ENCODE measurements around the gene MFF.
A peak's percentile ranks its signal among the peaks of the same experiment; 100 is the strongest.
"Not testable (repeated sequence)": the region's sequence is repeated elsewhere in the genome, so short reads cannot be mapped to it uniquely, and the experiment has no call there.

The MFF gene

DNA sequence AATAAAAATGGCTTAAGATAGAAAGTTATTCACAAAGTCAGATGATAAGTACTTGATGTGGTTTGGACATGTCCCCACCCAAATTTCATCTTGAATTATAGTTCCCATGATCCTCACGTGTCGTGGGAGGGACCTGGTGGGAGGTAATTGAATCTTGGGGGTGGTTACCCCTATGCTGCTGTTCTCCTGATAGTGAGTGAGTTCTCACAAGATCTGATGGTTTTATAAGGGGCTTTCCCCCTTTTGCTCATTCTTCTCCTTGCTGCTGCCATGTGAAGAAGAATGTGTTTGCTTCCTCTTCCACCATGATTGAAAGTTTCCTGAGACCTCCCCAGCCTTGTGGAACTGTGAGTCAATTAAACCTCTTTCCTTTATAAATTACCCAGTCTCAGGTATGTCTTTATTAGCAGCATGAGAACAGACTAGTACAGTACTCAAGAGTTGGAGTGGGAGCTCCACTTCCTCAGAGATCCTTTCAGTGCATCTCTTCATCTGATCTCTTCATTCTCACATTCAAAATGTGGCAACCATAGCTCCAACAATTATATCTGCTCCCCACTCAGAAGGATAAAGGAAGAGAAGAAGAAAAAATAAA is 57.3 kb downstream of the MFF start:
- DNase-seq = peak; percentile 33

DNA sequence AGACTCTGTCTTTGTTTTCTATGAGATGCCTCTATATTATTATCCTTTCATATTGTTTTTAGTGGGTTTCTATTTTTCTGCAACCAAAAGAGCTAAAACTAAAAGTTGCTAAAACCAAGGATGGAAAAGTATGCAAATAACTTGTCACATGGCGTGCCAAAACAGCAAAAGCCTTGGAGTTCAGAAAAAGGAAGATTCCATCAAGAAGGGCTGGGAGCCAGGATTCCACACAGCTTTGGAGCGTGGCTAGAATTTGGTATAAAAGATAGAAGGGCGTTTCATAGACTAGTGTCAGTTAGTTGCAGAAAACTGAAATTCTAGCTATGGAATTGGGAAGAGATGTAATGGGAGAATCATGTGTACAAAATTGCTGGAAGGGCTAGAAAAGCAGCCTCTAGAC is 58.6 kb downstream of the MFF start:
- no peak for DNase-seq

DNA sequence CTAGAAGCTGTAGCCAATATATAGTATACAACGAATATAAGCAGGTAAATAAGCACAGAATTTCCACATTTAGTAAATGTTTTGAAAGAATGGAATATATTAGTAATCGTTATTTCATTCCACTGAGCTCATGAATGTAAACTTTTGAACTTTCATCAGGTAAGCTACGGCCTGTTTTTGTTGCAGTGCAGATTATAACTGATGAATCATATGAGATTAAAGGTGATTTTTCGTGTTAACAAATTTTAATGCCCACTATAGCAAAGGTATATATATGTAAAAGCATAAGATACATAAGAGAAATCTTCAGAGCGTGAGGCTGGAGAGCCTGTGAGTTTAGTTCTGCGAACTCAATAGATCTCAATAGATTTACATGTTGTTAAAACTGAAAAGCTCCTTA is 61.6 kb downstream of the MFF start:
- DNase-seq = no peak

DNA sequence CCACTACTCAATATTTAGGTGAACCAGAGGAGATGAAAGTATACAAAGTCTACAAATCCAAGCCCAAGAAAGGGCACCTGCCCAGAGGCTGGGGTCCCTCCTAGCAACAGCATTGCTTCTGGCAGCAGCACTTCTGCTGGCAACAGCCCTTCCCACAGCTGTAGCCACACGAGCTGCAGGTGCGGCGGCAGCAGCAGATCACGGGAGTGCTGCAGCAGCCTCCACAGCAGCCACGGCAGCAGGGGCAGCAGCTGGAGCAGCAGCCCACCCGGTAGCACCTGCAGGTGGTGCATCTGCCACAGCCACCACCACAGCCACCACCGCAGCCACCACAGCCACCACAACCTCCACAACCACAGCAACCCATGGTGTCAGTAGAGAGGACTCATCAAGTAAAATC is 62.5 kb downstream of the MFF start, which contains the start of gene SCYGR1:
SCYGR1 (minus strand) TSS at position 367 of the 400 bp plus-strand sequence; CDS start at position 367, 0 bp downstream.
- DNase-seq = not testable (repeated sequence)

DNA sequence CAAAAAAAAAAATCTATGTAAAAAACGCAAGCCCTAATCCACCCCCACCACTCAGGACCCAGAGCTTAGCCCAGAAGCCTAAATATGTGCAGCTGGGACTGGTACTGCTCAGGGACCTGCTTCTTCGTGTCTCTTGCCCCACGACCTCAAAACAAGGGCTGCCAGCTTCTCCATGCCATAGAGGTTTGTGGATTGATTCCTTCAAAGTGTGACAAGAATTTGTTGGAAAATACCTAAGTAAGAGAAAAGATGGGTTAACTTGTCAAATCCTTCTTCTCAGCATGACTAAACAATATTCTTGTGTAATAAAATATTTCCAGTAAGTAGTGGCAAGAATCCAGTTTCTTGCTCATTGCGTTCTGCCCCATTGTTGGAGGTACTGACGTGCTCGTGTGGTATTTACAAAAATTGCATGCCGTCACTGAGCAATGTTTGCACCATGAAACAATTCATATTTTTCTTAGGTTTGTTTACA is 63.5 kb downstream of the MFF start:
- DNase-seq = no peak

DNA sequence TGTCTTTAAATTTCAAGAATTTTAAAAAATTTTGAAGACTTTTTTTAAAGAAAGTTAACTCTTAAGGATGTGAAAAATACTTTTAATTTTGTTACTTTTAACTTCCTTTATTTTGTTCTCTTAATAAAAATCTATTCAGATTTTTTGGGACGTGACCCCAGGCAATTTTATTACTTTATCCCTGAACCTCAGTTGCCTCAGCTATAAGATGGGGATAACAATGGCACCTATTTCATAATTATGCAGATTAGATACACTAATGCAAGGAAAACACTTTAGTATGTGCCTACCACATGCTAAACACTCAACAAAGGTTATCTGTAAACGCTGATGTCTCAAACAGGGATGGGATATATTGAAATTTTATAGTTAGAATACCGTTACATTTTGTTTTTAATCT is 64.2 kb downstream of the MFF start:
- no peak for DNase-seq

DNA sequence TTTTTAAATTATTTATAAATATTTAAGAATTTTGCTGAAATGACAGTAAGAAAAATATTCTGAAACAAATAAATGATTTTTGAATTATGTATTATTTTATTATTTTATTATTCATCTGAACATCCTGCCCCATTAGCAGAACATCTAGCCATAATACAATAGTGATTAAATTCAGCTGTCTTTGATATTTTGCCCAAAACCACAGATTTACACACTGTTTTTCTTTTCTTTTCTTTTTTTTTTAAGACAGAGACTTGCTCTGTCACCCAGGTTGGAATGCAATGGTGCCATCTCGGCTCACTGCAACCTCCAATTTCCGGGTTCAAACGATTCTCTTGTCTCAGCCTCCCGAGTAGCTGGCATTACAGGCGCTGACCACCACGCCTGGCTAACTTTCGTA is 64.6 kb downstream of the MFF start:
- DNase-seq = no peak

DNA sequence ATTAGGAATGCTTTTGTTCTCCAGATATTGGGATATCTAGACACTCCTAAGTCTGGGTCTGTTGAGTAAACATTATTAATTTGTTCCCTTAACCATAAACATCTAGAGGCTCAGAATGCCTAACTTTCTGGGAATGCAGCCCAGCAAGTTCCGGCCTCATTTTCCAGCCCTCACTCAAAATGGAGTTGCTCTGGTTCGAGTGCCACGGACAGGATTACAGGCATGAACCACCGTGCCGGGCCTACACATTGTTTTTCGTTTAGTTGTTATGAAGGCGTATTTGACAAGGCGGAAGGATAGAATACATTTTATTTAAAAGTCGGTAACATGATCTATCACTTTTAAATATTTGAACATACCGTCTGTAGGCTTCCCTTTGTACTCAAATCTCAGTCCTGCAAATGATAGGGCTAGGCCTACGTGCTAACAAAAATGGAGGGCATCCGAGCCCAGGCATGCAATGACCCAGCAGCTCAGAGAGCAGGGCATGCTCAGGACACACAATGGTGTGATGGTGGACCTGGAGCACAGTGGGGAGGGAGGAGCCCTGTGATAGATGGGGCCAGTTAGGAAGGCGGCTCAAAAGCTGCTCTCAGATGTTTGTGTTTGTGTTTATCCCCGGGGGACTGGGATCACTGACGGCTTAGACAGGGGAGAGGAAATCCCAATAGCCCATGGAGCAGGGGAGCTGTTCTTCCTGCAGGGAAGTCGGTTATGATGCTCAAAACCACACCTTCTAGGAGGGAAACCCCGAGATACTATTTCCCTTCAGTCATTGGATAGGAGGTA is 65.6 kb downstream of the MFF start:
- no peak for DNase-seq

DNA sequence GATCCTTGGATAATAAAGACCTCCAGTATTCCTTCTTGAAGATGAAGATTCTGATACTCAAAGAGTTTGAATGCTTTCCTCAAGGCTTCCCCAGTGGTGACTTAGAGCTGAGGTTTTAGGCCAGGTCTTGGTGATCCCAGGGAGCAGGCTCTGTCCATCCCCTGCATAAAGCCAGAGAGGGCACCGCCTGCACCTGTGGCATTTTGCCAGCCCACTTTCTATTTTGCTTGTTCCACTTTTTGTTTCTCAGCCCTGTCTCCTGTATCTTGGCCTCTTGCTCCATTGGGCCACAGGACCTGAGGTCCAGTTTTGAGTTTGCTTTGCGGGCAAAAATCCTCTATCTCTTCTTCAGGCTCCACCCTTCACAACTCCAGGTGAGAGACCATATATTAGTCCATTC is 69.3 kb downstream of the MFF start:
- DNase-seq = no peak

DNA sequence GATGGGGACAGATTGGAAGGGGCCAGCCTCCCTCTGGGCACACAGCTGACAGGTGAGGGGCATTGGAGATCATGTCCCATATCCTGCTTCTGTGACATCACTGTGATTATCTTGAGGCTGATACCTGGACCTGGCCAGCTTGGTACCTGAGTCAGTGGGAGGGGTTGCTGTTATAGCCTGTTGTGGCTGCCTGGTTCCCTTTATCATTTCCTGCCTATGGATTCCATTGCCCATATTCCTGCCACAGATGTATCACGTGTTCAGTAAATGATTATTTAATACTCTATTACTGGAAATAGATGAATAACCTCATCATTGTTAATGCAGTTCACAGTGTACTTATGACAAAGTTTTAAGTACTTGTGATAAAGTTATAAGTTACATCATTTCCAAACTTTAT is 70.5 kb downstream of the MFF start:
- no peak for DNase-seq

DNA sequence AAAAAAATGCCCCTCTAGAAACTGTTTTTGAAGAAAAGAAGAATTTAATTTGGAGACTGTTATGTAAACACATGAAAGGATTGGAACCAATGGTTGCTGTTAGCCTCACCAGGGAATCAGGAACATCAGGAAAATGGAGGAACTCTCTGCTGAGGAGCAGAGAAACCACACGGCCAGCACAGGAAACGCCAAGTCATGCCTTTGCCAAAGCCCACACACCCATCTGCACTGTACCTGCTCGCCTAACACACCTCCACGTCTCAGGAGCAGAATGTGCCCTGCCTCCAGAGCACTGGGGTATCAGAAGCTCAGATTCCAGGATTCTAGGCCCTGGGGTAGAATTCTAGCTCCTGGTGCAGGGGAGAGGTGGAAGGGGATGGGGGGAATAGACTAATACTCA is 72.5 kb downstream of the MFF start:
- no peak for DNase-seq

DNA sequence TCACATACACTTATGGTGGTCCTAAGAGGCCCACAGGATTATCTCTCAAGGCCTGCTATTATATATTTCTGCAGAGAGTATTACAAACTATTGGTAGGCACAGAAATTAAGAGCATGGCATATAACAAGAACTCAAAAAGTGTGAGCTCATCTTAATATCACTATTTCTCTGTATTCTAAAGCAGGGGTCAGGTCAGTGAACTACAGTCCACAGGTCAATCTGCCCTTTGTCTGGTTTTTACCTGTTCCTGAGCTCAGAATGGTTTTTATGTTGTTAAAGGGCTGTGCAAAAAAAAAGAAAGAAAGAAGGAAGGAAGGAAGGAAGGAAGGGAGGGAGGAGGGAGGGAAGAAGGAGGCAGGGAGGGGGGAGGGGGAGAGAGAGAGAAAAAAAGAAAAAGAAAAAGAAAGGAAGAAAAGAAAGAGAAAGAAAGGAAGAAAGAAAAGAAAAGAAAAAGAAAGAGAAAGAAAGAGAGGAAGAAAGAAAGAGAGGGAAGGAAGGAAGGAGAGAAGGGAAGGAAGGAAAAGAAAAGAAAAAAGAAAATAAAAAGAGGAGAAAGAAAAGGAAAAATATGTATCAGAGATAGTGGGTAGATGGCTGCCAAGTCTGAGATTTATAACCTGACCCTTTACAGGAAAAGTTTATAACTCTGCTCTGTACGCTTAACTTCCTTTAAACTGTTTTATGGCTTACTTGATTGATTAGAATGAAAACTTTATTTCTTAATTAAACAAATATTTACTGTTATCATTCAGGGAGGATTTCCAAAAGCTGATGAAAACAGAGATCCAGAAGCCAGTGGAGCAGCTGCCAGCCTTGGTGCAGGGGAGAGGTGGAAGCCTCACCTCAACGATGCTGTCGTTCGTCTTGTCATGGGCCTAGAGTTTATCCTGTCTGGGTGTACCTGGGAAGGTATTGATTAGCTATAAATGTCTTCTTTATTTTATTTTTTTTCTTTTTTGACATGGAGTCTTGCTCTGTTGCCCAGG is 73.9 kb downstream of the MFF start:
- no peak for DNase-seq

DNA sequence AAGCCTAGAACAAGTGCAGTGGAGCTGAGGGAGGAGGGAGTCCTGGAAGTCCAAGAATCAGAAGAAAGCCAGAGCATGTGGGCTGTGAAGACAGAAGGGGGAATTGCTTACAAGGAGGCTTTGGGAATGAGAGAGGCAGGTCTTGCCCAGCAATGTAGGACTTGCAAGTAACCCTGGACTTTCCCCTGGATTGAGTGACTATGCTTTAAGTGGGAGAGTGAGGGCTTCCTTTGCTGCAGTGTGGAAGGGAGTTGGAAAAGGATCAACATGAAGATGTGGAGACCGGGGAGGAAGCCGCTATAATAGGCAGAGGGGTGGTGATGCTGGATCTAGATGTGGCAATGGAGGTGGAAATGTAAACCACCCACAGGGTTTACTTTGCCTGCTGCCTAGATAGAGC is 76.5 kb downstream of the MFF start:
- DNase-seq = no peak

DNA sequence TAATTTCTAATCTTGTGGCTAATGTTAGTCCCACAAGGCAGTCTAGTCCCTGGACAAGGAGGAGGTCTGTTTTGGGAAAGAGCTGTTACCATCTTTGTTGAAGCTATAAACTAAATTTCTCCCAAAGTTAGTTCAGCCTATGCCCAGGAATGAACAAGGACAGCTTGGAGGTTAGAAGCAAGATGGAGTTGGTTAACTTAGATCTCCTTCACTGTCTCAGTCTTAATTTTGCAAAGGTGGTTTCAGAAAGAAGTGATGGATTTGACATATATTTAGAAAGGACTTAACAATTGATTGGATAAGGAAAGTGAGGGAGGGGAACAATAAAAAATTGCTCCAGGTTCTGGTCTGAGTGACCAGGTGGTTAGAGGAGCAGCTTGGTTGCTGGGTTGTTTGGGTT is 77.3 kb downstream of the MFF start:
- no peak for DNase-seq

DNA sequence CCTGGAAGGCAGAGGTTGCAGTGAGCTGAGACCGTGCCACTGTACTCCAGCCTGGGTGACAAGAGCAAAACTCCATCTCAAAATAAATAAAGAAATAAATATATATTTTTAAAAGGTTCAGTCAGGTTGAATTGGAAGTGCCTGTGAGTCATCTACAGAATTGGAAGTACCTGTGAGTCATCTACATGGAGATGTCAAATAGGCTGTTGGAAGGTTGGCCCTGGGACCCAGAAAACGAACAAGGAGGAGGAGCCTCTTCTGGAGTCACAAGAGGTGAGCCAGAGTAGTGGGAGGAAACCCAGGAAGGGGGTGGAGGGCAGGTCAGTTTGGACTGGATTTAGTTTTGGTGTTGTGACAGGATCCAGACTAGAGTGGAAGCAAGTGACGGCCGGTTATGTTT is 77.9 kb downstream of the MFF start:
- DNase-seq = peak; percentile 13

DNA sequence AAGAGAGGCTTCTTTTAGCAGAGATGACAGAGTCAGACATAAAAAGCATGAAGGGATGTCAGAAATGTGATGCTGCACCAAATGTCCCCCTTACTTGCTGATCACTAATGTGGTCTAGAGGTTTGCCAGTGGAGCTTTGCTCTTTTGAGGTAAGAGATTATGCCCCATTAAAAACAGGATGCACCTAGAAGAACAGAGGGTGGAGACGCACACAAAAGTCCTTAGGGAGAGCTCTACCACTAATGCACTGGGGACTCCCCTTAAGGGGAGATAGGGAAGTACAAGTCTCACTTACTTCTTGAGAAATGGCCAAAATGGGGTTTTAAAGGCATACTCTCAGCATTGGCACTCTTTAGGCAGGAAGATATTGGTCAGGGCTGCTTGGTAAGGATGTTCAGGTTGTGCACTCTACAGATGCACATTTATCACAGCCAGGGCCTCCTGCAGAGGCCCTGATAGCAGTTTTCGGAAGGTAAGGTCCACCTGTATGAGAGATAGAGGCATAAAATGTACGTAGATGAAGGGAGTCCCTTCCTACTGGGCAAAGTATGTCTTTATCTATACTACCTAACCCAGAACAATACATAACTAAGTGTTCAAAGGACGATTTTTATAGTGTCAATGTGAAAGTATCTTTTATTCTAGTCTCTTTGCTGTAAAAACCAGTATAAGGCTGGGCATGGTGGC is 79.7 kb downstream of the MFF start:
- DNase-seq = no peak

DNA sequence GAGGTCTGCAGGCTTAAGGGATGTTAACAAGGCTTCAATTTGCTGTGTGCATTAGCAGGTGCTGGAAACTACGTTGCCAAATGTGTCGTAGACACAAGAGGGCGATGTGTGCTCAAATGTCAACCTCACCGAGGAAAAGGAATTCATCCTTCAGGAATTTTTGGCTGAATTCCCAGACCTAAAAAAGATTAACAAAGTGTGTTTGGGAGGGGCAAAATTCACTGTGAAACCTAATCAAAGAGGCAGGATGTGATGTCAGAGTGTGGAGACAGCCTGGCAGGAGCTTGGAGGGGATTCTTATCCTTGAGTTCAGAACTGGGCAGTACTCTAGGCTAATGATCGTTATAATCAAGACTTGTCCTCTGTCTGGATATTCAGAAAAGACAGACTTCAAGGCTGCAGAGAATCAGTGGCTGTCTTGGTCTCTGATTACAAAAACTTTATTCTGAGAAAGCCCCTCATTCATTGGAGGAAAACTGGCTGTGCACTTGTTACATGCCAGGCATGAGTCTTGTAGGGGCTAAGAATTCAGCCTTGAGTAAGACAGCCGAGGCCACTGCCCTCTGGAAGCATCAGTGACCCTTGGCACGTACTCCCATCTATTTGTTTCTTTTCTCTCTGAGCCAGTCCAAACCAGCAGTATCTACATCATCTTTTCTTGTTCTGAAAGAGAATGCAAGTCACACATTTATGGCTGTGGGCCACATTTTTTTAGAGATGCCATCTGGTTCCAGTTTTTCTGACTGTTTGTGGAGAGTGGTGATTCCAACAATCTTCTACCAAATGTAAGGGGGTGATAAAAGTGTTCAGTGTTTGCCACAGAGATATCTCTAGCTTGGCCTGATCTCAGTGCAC is 81.4 kb downstream of the MFF start:
- DNase-seq = no peak
